T-helper 9 cell (primary cell): ENCODE data around the gene EXOSC7.

Experiments used
- DNase-seq: peaks from one replicate; pipeline ENCODE4 v3.0.0-alpha.2; 2020

EXOSC7 gene

DNA sequence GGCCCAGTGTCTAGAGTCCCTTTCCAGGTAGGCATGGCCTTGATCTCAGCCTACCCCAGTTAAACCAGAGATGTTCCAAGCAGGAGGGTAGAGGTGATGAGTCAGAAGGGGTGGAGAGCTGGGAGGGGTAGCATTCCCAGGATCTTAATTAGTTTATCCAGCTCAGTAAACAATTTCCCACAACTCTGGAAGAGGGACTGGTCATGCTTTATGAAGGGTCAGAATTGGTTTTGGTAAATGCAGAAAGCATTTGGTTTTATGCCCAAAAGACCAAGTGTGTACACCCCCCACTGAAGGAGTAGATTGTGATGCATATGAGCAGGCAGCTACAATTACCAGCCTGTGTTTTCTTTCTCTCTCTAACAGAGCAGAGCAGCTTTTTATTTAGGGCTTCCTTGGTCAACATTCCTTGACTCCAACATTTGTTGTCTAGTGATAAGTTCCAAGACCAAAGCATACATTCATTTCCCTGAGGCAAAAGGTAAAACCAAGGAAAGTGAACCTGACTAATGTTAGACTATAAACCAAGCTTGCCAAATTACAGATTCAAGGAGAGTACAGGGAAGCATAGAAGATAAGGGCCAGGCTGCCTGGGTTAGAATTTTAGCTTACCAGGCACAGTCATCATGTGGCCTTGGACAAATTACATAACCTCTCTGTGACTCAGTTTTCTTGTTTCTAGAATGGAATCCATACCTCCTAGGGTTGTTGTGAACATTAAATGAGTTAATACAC is 17.6 kb downstream of the EXOSC7 start:
- no peak for DNase-seq

DNA sequence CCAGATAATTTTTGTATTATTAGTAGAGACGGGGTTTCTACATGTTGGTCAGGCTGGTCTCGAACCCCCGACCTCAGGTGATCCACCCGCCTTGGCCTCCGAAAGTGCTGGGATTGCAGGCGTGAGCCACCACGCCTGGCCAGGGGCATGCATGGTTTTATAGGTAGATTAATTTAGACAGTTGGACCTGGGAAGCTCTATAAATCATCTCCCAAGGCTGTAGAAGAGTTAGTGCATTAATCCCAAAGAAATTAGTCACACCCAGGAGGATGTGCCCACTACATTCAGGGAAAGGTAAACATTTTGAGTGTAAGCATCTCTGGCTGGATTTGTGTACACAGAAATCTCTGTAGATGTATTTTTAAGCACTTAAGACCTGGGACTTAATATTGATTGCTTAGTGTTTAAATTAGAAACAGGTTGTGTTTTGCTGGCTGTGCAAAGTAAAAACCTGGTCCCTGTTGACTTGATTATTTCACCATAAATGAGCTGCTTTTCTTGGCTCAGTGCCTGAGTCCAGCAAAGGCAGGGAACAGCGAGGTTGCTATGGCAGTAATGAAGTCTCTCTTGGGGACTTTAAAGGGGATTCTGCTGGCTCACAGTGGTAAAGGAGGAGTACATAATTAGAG is 19.2 kb downstream of the EXOSC7 start:
- no peak for DNase-seq

DNA sequence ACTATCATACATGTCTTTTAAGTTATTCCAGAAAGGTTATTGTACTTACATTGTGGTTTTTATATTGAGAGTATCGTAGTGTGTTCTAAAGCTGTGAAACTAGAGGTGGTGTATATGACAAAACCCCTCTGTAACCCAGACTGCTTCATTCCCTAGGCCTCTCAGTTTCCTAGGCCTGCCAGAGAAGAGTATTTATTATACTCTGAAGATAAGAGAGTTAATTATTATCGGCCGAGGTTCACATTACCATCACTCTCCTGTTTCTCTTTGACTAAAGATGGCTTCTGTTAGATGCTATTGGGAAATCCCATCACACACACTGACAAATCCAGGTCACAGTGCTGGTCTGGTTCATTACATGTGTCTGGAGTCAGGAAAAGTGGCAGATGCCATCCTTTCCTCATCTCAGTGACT is 20.5 kb downstream of the EXOSC7 start:
- no peak for DNase-seq

DNA sequence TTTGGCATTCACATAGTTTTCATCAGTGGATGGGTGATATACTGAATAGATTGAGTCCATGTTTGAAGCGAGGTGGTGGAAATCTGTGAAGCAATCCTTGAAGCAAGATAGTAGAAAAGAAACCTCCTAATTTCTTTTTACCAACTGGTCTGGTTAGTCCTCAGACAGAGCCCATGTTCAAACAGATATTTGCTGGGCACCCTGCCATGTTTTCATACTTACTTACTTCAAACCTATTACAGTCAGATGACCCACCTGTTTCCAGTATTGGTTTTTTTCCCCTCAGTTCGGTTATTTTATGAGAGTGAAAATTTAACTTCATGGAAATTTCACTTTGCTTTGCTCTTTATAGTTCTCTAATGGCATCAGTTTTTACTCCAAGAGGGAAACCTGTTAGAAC is 23.7 kb downstream of the EXOSC7 start:
- no peak for DNase-seq

DNA sequence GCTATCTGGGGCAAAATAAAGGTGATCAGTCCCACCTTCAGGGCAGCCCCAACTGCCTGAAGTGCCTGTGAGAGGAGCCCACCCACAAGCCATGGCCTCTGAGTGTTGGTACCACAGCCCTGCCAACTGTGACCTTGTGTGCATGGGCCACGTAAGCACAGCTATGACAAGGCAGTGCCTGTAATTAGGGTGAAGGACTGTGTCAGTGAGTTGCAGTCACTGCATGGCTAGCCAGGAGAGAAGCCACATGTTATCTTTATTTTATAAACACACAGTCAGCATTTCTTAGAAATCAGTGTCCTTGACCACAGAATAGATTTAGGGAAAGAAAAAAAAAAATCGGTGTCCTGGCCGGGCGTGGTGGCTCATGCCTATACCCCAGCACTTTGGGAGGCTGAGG is 24.8 kb downstream of the EXOSC7 start:
- no peak for DNase-seq

DNA sequence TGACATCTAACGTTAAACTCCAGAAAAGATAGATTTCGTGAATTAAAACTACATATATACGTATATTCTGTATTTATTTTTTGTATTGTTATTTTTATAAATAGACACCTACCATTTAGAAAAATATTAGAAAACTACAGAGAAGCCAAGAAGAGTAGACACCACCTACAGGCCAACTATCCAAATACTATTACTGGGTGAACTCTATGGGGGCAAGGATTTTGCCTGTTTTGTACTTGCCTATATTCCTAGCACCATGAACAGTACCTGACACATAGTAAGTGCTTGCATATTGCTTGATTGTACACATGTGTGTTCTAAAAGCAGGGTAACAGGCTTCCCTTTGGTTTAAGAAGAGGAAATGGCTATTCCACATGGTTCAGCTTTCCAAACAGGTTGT is 25.7 kb downstream of the EXOSC7 start:
- DNase-seq: no peak

DNA sequence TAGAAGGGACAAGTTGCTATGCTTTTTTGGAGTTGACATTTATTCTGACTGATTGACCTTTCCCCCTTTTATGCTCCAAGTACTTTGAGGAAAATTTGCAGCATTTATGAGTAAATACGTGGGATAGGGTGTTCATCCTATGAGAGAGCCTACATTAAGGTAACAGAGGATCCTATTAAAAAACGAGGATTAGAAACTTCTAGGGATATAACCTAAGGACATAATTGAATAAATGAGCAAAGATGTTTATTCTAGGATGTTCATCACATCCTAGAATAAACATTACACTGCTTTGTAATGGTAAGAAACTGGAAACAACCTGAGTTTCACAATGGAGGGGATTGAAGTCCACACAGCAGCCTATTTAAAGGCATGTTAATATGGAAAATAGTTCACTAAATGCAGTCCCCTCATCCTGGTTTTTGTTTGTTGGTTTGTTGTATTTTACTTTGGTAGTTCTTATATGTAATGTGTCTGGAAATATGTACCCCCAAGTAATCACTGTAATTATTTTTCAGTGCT is 26.2 kb downstream of the EXOSC7 start:
- no peak for DNase-seq

DNA sequence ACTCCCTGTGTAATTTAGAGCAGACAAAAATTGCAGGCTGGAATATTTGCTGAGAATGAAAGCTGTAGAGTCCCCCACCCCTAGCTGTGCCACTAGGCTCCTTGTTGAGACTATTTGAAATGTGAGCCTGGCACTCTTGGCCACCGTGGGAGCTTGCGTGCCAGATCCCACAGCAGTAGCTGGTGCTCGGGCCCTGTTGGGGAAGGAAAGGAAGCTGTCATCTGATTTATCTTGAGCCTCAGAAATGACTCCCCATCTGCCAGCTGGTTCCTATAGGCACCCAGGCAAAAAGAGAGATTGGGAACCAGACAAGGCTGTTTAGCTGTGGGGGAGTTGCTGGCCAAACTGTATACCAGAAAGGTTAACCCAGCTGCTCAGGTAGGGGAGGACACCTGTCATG is 26.7 kb downstream of the EXOSC7 start:
- DNase-seq: no peak

DNA sequence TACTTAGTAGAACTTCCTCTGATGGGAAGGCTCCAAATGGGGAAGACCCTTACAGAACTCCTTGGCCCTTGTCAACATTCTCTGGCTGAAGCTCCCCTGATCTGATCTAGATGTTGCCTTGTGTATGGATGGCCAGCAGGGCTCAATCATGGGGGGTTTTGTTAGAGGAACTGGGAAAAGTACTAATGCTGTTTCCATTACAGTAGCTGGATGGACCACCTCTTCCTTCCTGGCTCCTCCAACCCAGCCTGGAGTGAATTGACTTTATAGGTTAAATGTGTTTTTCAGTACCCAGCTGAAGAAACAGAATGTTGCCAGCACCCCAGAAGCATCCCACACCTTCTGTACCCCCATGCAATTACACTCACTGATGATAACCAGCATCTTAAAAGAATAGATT is 27.4 kb downstream of the EXOSC7 start:
- DNase-seq: no peak

DNA sequence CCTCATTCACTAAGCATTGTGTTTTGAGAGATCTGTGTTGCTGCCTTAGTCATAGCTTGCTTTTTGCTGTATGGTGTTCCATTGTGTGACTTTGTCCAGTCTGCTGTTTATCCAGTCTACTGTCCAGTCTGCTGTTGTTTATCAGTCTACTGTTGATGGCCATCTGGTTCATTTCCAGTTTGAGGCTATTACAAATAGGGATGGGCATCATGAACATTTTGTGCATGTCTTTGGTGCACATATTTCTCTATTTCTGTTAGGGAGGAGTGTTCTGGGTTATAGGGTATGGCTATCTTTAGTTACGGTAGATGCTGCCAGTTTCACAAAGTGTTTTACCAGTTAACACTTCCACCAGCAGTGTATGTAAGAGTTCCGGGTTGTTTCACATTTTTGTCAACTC is 27.8 kb downstream of the EXOSC7 start:
- DNase-seq: no peak

DNA sequence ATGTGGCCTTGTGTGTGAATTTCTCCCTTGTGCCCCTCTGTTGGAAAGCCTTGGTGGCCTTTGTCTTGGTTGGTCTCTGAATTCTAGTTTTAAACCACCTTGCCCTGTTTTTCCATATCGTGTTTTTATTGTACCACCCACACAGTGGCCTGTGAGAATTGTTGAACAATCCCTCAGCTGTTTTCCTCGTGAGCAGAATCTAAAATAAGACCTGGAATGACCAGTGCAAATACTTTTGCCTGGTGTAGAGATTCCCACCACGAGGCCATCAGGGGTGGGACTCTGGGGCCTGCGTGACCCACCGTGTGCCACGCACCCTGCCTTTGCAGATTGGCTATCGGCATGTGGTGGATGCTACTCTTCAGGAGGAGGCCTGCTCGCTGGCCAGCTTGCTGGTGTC is 31.0 kb downstream of the EXOSC7 start:
- DNase-seq: no peak

DNA sequence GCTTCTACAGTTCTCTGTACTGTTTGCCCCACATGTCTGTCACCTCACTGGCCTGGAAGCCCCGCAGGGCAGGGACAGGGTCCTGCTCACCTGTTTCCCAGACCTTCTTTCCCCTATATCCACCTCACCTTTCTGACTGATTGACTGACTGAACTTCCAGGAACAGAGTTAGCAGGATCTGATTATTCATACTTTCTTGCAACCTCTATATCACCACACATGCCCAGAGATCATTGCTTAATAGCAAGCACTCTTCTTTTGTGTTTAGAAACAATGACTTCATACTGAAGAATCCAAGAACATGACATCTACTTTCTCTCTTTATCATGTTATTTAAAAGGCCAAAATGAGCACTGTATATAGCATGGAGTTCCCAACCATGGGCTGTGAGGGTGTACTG is 32.1 kb downstream of the EXOSC7 start:
- no peak for DNase-seq

DNA sequence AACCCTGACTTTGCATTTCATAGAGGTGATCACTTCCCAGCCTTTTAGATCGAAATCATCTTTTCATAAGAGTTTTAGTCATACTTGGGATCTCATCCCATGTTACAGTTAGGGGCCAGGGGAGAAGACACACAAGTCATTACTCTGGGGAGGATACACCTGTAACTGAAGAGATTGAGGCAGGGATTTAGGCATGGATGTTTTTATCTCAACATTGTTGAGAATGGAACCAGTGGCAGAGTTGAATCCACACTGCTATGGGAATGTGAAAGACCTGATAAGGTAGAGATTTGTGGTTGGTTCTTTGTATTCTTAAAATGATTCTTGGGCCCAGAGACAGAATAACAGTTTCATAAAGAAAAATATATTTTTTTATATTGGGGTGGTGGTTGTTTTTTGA is 33.8 kb downstream of the EXOSC7 start:
- DNase-seq: no peak

DNA sequence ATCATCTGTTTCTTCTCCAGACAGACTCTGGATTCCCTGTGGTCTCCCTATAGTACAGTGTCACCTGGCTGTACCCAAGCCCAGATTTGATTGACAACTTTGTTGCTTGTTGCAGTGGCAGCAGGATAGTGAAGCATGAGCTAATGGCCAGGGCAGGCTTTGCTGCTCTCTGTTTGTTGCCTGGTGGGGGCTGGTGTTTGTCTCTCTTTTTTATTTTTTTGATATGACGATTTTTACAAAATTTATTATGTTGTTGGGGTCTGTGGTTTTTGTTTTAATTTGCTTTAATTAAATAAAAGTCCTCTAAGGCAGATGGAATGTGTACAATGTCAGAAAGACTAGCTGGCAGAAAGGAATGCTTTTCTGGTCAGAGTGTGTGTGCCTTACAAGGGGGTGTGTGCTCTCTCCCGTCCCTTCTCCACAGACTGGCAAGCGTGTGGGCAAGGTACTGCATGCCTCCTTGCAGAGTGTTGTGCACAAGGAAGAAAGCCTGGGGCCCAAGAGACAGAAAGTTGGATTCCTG is 34.8 kb downstream of the EXOSC7 start:
- DNase-seq: no peak

DNA sequence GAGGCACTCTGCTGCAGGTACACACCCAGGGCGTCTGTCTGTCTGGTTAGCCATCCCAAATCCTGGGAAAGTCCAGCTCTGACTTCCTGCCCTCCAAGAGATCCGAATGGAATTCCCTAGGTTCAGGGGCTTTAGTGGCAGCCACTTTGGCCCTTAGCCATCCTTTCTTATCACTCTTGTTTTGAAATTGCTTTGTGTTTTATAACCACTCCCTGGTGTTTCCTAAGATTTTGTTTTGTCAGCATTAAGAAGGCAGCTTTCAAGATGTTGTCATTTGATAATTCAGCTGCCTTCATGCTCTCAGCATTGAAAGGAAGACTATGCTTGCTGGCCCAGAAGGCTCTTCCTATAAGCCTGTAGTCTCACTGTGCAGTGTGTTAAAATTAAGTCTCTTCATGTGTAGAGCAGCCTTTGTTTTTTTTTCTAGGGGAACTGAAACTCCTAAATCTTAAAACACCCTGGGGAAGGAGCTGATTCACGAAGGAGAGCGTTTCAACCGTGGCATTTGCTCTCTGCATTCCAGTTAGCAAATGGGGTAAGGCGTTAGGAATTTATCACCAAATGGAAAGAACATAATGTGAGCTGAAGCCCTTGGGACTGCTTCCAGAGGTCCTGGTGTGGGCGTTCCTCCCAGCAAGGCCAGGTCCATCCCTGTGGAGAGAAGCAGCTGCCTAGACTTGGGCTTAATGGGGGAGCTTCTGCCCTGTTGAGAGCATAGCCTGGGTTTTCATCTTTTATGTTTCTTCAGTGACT is 35.9 kb downstream of the EXOSC7 start:
- no peak for DNase-seq

DNA sequence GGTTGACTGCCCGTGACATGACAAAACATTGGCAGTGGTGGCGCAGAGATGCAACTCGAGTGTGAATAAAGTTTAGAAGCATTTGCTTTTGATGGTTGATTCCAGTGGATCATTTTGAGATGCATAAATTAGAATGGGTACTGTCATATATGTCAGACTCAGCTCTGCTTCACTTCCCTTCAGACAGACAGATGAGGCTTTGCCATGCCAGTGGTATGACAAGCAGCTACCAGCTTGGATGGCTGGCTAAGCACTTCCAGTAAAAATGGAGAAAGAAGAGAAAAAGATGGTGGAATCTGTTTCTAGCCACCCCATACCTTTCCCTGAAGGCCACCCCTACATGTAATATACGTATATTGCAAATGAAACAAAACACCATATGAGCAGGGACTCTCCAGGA is 36.5 kb downstream of the EXOSC7 start:
- no peak for DNase-seq

DNA sequence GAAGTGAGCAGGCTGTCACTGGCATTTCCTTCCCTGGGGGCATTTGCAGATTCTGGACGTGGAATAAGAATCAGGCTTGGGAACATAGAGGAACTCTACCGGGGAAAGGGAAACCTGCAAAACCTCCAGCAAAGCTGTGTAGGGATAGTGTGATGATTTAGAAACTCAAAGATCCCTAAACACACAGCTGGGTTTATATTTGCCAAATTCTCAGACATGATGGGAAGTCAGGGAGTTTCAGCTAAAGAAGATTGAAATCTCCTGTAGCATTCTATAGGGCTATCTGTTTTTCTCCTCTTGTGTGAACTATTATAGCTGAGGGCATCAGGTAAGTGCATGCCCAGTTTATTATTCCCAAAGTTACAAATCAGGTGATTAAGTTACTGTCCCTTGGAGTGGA is 40.9 kb downstream of the EXOSC7 start:
- no peak for DNase-seq

DNA sequence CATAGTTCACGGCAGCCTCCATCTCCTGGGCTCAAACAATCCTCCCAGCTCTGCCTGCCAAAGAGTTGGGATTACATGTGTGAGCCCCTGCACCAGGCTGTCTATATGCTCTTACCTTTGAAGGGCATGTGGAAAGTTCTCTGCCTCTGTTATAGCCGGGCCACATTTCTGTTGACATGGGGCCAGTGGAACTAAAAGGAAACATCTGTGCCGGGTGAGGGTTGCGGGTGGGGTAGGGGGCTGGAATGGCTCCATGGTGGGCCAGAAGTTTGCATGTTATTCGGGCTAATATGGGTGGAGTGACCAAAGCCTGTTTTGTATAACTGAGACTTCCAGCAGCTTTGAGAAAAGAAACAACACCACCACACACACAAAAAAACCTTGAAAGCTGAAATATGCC is 41.8 kb downstream of the EXOSC7 start:
- no peak for DNase-seq

DNA sequence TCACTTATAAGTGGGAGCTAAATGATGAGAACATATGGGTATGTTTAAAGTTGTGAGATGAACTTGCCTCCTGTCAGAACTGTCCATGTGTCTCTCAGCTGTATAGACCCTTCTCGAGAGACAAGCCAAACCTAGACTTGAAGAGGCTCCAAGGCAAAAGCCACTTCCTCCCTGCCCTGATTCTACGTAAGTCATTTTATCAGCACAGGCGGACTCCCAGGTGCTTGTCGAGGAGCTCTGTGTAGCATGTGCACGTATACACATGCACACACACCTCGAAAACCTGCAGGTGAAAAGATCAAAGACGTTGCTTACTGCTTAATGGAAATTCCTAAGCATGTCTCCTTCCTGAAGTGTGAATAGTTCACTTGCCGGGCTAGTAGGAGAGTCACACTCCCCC is 44.5 kb downstream of the EXOSC7 start:
- DNase-seq: no peak

DNA sequence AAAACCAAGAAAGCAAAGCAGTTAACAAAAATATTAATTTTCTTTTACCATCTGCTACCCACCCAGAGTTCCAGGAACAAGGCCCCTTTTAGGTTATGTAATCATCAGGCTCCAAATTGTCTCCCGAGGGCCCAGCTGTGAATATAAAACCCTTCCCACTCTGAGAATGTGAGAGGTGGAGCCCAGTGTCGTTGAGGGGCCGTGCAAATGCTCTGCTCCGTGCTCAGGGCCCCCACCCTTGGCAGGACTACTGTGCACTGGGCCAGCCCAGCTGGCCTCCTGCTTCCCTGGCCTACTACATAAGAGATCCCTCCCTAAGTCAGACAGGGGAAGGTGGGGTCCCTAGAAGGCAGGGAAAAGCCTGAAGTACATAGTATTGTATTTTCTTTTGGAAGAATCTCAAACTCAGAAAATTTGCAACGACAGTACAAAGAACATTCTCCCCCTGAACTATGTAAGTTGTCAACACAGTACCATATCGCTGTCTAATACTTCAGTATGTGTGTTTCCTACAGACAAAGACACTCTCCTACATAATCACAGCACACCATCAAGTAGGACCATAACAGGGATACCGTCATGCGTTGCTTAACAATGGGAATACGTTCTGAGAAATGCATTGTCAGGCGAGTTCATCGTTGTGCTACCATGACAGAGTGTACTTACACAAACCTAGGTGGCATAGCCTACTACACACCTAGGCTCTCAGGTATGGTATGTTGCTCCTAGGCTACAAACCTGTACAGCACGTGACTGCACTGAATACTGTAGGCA is 45.7 kb downstream of the EXOSC7 start:
- no peak for DNase-seq

DNA sequence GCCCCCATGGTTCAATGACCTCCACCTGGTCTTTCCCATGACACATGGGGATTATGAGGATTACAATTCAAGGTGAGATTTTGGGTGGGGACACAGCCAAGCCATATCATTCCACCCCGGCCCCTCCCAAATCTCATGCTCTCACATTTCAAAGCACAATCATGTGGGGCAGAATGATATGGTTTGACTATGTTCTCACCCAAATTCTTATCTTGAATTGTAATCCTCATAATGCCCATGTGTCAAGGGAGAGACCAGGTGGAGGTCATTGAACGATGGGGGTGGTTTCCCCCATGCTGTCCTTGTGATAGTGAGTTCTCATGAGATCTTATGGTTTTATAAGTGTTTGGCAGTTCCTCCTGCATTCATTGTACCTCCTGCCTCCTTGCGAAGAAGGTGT is 47.6 kb downstream of the EXOSC7 start:
- DNase-seq: no peak

DNA sequence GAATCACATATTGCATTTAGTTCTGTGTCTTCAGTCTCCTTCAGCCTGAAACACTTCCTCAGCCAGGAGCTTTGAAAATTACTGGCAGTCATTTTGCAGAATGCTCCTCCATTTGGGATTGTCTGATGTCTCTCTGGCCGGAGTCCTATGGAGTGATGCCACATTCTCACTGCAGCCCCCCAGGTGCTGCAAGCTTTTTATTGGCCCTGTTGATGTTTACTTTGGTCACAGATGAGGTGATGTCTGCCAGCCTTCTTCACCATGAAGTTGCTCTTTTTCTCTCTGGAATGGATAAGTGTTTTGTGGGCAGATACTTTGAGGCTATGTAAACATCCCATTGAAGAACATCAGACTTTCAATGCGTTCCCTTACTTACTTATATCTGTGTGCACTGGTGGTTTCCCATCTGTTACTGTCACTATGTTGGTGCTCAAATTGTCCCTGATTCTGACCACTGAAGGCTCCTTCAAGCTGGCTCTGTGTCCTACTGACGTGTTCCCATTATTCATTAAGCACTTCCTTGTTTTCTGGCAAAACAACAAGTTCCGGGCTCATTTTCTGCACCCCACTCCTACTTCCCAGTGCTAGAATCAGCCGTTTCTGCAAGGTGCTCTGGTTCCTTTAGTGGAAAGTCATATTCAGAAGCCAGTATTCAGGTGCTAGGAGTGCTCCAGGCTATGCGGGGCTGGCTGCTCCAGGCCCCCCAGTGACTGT is 48.7 kb downstream of the EXOSC7 start:
- no peak for DNase-seq
